ENCODE data around the gene STYXL1.

GRCh38 chr7:75950111-75950681 lies 97.6 kb downstream of the STYXL1 start:
- TF ChIP-seq CTCF (IDR thresholded peaks at IDR 0.05; ENCODE audit: insufficient read depth, low read depth, low read length) (no peak), EZH2 (IDR thresholded peaks at IDR 0.05; ENCODE audit: insufficient read depth, low read length) (no peak)

All from astrocyte (in vitro differentiated cells and primary cell).